ENCODE data around the gene TNFRSF9. TPM values are rescaled to one million over a fixed set of nuclear protein-coding genes. Genes with fewer than 3 reads are reported as not detected.
"Not testable (repeated sequence)": the region's sequence is repeated elsewhere in the genome, so short reads cannot be mapped to it uniquely, and the experiment has no call there.

The TNFRSF9 gene
- total RNA-seq, 1 donor from 2014 or later = 2.5 TPM

- intact Hi-C loops (cut with micrococcal nuclease) = loop anchor here (2.0 to 5.0 kb wide), 3 partner anchors 31 to 741 kb away; no protein-coding TSS in a partner anchor
These were observed 20.8 kb upstream of the TNFRSF9 start, which contains the start of gene PARK7 for GRCh38 chr1:7961216-7962013. Gene PARK7 (plus strand): TSS chr1:7961711. CDS start chr1:7962786, 1,075 bp downstream.

- intact Hi-C loops (cut with micrococcal nuclease) = loop anchor here (2.0 to 5.0 kb wide), 3 partner anchors 30 to 741 kb away; no protein-coding TSS in a partner anchor
These were observed 20.2 kb upstream of the TNFRSF9 start for GRCh38 chr1:7960867-7961215.

- intact Hi-C loops (cut with micrococcal nuclease) = loop anchor here (2.0 to 5.0 kb wide), 3 partner anchors 29 to 742 kb away; no protein-coding TSS in a partner anchor
These were observed 19.5 kb upstream of the TNFRSF9 start for GRCh38 chr1:7960165-7960564.

- intact Hi-C loops (cut with micrococcal nuclease) = loop anchor here (10.0 kb wide), 1 partner anchor 1172 kb away; the partner anchor contains the start of gene CAMTA1
These were observed 15.8 kb upstream of the TNFRSF9 start for GRCh38 chr1:7956218-7957032.

GRCh38 chr1:7954683-7955082 lies 14.0 kb upstream of the TNFRSF9 start:
- intact Hi-C loops (cut with micrococcal nuclease) = loop anchor here (5.0 to 10.0 kb wide), 3 partner anchors 52 to 1170 kb away; partner anchors contain the start of genes CAMTA1 and PER3

GRCh38 chr1:7953850-7954609 lies 13.4 kb upstream of the TNFRSF9 start:
- intact Hi-C loops (cut with micrococcal nuclease) = loop anchor here (5.0 to 10.0 kb wide), 3 partner anchors 52 to 1169 kb away; partner anchors contain the start of genes CAMTA1 and PER3

GRCh38 chr1:7952791-7953190 lies 12.2 kb upstream of the TNFRSF9 start:
- intact Hi-C loops (cut with micrococcal nuclease) = loop anchor here (5.0 to 10.0 kb wide), 3 partner anchors 50 to 1168 kb away; partner anchors contain the start of genes CAMTA1 and PER3

GRCh38 chr1:7948960-7949359 lies 8.3 kb upstream of the TNFRSF9 start:
- intact Hi-C loops (cut with micrococcal nuclease) = no loop called here

GRCh38 chr1:7943251-7943650 lies 2.6 kb upstream of the TNFRSF9 start:
- intact Hi-C loops (cut with micrococcal nuclease) = no loop called here

GRCh38 chr1:7942214-7942921 lies 1.7 kb upstream of the TNFRSF9 start:
- intact Hi-C loops (cut with micrococcal nuclease) = no loop called here

- intact Hi-C loops (cut with micrococcal nuclease) = no loop called here
These were observed 776 bp upstream of the TNFRSF9 start for GRCh38 chr1:7941437-7941793.

GRCh38 chr1:7940034-7940433 lies 605 bp downstream of the TNFRSF9 start:
- intact Hi-C loops (cut with micrococcal nuclease) = no loop called here

GRCh38 chr1:7938070-7938469 lies 2.6 kb downstream of the TNFRSF9 start:
- intact Hi-C loops (cut with micrococcal nuclease) = no loop called here

- intact Hi-C loops (cut with micrococcal nuclease) = no loop called here
These were observed 8.0 kb downstream of the TNFRSF9 start for GRCh38 chr1:7932524-7933138.

- intact Hi-C loops (cut with micrococcal nuclease) = loop anchor here (2.0 kb wide), 1 partner anchor 29 kb away; the partner anchor contains the start of gene PARK7
These were observed 9.2 kb downstream of the TNFRSF9 start for GRCh38 chr1:7931446-7931812.

GRCh38 chr1:7930645-7931445 lies 9.8 kb downstream of the TNFRSF9 start:
- intact Hi-C loops (cut with micrococcal nuclease) = loop anchor here (2.0 kb wide), 1 partner anchor 30 kb away; the partner anchor contains the start of gene PARK7

GRCh38 chr1:7929637-7930036 lies 11.0 kb downstream of the TNFRSF9 start:
- intact Hi-C loops (cut with micrococcal nuclease) = loop anchor here (2.0 kb wide), 1 partner anchor 31 kb away; the partner anchor contains the start of gene PARK7

GRCh38 chr1:7928247-7928646 lies 12.4 kb downstream of the TNFRSF9 start:
- intact Hi-C loops (cut with micrococcal nuclease) = no loop called here

- intact Hi-C loops (cut with micrococcal nuclease) = not testable (repeated sequence)
These were observed 13.6 kb downstream of the TNFRSF9 start for GRCh38 chr1:7927061-7927460.
